Measurements from ENCODE around the gene TMEM255B. TPM values are rescaled to one million over a fixed set of nuclear protein-coding genes. Genes with fewer than 3 reads are reported as not detected.

TMEM255B gene
- total and polyA plus RNA-seq, 9 of the 15 experiments (the other 6 are each of a cell fraction or from before 2014, with no cell fraction given): 0.01 to 0.75 (median 0.23) TPM

DNA sequence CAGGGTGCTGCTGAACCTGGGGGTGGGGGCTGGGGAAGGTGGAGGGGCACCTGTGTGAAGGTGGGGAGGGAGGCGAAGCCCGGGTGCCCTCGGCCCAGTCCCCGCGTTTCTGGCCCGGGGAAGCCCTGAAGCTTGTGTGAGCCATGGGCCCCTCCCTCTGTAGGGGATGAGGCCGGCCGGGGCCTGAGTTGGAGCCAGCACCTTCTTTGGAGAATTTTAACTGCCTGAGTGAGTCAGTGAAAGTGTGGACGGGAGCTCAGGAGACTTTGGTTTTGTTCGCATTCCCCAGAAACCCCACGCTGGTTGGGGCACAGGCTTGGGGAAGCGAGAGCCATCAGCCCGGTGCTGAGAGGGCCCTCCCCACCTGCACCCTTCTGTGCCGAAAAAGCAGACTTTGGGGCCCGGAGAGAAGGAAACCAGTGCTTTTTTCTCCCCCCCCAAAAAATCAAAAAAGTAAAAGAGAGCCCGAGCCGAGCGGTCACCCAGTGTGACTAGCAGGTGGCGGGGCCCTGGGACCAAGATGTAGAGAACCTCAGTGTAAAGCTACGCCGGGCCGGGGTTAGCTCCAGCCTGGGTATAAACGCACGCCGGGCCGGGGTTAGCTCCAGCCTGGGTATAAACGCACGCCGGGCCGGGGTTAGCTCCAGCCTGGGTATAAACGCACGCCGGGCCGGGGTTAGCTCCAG, 45.1 kb downstream of the TMEM255B start:
- peaks cover 8 to 61% of the 10 kb centered on the region in 2 experiments; a peak in 4 of 5 replicates for H3K27me3 ChIP-seq (ENCODE audit: control insufficient read depth in 2 of 2, insufficient read depth in 2 of 2, low read length in 2 of 2)
- ChIA-PET POLR2A (interaction anchor here (0.6 kb wide), 1 partner anchor 66 kb away, joined by 3 read pairs; no protein-coding TSS in a partner anchor), CTCF (ENCODE audit: low intra/inter-chr PET ratio) (no interaction called here)
- ATAC-seq (no peak), FAIRE-seq (no peak), DNase-seq (ENCODE audit: extremely low read depth in 1 of 4, low spot score in 3 of 4) (no peak)
- H3K4me3 ChIP-seq: no peak overlapping the region
- H3K9ac ChIP-seq (ENCODE audit: insufficient read depth in 1 of 2, low read depth in 2 of 2, low read length in 2 of 2): no peak overlapping the region
- intact Hi-C loops (cut with micrococcal nuclease): no loop called here
- H2AFZ ChIP-seq (ENCODE audit: low read depth, low read length): no peak overlapping the region
- no peaks in the 10 kb centered on the region for H3K79me2 ChIP-seq (ENCODE audit: control insufficient read depth, insufficient read depth, low read length)
- BruUV-seq (replicated peaks): no TSS peak
- no peaks in the 10 kb centered on the region; the same call in 1 of the 2 replicates for H3K9me3 ChIP-seq (replicated peaks; ENCODE audit: control insufficient read depth, insufficient read depth, low read depth, low read length)
- H3K4me2 ChIP-seq (ENCODE audit: insufficient read depth, low read length): no peak overlapping the region
- H3K36me3 ChIP-seq (ENCODE audit: control insufficient read depth, insufficient read depth, low read length): no peaks in the 10 kb centered on the region
- H3K4me1 ChIP-seq (replicated peaks in 1 of 2; ENCODE audit: control insufficient read depth in 2 of 2, insufficient read depth in 2 of 2, low read length in 2 of 2): peaks cover 0 to 29% of the 10 kb centered on the region in 2 experiments; a peak in 2 of 5 replicates
- H3K9me1 ChIP-seq (ENCODE audit: control insufficient read depth, insufficient read depth, low read length): no peaks in the 10 kb centered on the region
- in situ Hi-C loops (cut with MboI): loop anchor here (5.0 kb wide), 1 partner anchor 147 kb away; the partner anchor contains the start of gene ATP4B
- WGBS (ENCODE audit: insufficient coverage, low coverage, missing lambda C conversion rate): 0% methylated on average over 5 of the region's 34 CpGs
- no peak overlapping the region for H3K27ac ChIP-seq (ENCODE audit: extremely low read depth, low read depth, low read length)
- H4K20me1 ChIP-seq (replicated peaks; ENCODE audit: control insufficient read depth, insufficient read depth, low read length): no peaks in the 10 kb centered on the region
- TF ChIP-seq ZNF830 (CRISPR knock-in tag; IDR thresholded peaks at IDR 0.05) (no peak), BMI1 (IDR thresholded peaks at IDR 0.05; ENCODE audit: low read length) (no peak), BCL6 (CRISPR knock-in tag; IDR thresholded peaks at IDR 0.05) (no peak), TCFL5 (CRISPR knock-in tag; conservative IDR thresholded peaks at IDR 0.05) (no peak)
- TF ChIP-seq, protein P1, sequence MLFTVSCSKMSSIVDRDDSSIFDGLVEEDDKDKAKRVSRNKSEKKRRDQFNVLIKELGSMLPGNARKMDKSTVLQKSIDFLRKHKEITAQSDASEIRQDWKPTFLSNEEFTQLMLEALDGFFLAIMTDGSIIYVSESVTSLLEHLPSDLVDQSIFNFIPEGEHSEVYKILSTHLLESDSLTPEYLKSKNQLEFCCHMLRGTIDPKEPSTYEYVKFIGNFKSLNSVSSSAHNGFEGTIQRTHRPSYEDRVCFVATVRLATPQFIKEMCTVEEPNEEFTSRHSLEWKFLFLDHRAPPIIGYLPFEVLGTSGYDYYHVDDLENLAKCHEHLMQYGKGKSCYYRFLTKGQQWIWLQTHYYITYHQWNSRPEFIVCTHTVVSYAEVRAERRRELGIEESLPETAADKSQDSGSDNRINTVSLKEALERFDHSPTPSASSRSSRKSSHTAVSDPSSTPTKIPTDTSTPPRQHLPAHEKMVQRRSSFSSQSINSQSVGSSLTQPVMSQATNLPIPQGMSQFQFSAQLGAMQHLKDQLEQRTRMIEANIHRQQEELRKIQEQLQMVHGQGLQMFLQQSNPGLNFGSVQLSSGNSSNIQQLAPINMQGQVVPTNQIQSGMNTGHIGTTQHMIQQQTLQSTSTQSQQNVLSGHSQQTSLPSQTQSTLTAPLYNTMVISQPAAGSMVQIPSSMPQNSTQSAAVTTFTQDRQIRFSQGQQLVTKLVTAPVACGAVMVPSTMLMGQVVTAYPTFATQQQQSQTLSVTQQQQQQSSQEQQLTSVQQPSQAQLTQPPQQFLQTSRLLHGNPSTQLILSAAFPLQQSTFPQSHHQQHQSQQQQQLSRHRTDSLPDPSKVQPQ (CRISPR knock-in tag; IDR thresholded peaks at IDR 0.05; ENCODE audit: borderline replicate concordance): no peak
- TF ChIP-seq, protein P2, sequence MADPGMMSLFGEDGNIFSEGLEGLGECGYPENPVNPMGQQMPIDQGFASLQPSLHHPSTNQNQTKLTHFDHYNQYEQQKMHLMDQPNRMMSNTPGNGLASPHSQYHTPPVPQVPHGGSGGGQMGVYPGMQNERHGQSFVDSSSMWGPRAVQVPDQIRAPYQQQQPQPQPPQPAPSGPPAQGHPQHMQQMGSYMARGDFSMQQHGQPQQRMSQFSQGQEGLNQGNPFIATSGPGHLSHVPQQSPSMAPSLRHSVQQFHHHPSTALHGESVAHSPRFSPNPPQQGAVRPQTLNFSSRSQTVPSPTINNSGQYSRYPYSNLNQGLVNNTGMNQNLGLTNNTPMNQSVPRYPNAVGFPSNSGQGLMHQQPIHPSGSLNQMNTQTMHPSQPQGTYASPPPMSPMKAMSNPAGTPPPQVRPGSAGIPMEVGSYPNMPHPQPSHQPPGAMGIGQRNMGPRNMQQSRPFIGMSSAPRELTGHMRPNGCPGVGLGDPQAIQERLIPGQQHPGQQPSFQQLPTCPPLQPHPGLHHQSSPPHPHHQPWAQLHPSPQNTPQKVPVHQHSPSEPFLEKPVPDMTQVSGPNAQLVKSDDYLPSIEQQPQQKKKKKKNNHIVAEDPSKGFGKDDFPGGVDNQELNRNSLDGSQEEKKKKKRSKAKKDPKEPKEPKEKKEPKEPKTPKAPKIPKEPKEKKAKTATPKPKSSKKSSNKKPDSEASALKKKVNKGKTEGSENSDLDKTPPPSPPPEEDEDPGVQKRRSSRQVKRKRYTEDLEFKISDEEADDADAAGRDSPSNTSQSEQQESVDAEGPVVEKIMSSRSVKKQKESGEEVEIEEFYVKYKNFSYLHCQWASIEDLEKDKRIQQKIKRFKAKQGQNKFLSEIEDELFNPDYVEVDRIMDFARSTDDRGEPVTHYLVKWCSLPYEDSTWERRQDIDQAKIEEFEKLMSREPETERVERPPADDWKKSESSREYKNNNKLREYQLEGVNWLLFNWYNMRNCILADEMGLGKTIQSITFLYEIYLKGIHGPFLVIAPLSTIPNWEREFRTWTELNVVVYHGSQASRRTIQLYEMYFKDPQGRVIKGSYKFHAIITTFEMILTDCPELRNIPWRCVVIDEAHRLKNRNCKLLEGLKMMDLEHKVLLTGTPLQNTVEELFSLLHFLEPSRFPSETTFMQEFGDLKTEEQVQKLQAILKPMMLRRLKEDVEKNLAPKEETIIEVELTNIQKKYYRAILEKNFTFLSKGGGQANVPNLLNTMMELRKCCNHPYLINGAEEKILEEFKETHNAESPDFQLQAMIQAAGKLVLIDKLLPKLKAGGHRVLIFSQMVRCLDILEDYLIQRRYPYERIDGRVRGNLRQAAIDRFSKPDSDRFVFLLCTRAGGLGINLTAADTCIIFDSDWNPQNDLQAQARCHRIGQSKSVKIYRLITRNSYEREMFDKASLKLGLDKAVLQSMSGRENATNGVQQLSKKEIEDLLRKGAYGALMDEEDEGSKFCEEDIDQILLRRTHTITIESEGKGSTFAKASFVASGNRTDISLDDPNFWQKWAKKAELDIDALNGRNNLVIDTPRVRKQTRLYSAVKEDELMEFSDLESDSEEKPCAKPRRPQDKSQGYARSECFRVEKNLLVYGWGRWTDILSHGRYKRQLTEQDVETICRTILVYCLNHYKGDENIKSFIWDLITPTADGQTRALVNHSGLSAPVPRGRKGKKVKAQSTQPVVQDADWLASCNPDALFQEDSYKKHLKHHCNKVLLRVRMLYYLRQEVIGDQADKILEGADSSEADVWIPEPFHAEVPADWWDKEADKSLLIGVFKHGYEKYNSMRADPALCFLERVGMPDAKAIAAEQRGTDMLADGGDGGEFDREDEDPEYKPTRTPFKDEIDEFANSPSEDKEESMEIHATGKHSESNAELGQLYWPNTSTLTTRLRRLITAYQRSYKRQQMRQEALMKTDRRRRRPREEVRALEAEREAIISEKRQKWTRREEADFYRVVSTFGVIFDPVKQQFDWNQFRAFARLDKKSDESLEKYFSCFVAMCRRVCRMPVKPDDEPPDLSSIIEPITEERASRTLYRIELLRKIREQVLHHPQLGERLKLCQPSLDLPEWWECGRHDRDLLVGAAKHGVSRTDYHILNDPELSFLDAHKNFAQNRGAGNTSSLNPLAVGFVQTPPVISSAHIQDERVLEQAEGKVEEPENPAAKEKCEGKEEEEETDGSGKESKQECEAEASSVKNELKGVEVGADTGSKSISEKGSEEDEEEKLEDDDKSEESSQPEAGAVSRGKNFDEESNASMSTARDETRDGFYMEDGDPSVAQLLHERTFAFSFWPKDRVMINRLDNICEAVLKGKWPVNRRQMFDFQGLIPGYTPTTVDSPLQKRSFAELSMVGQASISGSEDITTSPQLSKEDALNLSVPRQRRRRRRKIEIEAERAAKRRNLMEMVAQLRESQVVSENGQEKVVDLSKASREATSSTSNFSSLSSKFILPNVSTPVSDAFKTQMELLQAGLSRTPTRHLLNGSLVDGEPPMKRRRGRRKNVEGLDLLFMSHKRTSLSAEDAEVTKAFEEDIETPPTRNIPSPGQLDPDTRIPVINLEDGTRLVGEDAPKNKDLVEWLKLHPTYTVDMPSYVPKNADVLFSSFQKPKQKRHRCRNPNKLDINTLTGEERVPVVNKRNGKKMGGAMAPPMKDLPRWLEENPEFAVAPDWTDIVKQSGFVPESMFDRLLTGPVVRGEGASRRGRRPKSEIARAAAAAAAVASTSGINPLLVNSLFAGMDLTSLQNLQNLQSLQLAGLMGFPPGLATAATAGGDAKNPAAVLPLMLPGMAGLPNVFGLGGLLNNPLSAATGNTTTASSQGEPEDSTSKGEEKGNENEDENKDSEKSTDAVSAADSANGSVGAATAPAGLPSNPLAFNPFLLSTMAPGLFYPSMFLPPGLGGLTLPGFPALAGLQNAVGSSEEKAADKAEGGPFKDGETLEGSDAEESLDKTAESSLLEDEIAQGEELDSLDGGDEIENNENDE (IDR thresholded peaks at IDR 0.05; ENCODE audit: low read depth, low read length): no peak
